Stomach (tissue), 9 donors: Measurements from ENCODE around the gene RAB4A. TPM values are rescaled to one million over a fixed set of nuclear protein-coding genes. Genes with fewer than 3 reads are reported as not detected.

Experiments used
- DNase-seq, 2 donors: peaks; one replicate each; pipeline versions ENCODE4 v3.0.0 to v3.0.0-alpha.2; 2013 to 2019
- H3K27ac ChIP-seq, 5 donors: fragments of 200-600 bp in 4 of 5; sonication (generic) in 4 of 5; one replicate each; pipeline ENCODE4 v1.5.1; 2013 to 2019; ENCODE audit warnings: mild to moderate bottlenecking in 1 of 5, moderate library complexity in 1 of 5
- H3K27me3 ChIP-seq, 3 donors: fragments of 200-600 bp; sonication (generic); one replicate each; pipeline ENCODE4 v1.5.1; 2017 to 2019; ENCODE audit warnings: mixed run types in 1 of 3
- H3K36me3 ChIP-seq, 4 donors: fragments of 200-600 bp; sonication (generic); 1 replicate in 3 of 4; 2 replicates in 1 of 4; pipeline ENCODE4 v1.5.1; 2016 to 2019
- H3K4me1 ChIP-seq, 4 donors: fragments of 200-600 bp; sonication (generic); one replicate each; pipeline ENCODE4 v1.5.1; 2016 to 2019
- H3K4me3 ChIP-seq, 4 donors: fragments of 200-600 bp; sonication (generic) in 3 of 4; one replicate each; pipeline ENCODE4 v1.5.1; 2016 to 2019; ENCODE audit warnings: mild to moderate bottlenecking in 1 of 4
- H3K9me3 ChIP-seq, 4 donors: fragments of 200-600 bp; sonication (generic); one replicate each; pipeline ENCODE4 v1.5.1; 2016 to 2019
- EP300 ChIP-seq: sonication (generic); formaldehyde crosslinking; IDR thresholded peaks from one replicate; pipeline ENCODE4 v1.6.1; 2017; ENCODE audit warnings: antibody characterized with exemption
- POLR2A ChIP-seq, 4 donors: fragments of 450-650 bp; IDR thresholded peaks; one replicate each; pipeline ENCODE4 v1.6.1; 2016; ENCODE audit warnings: antibody characterized with exemption in 4 of 4, control low read depth in 2 of 4, mild to moderate bottlenecking in 1 of 4, moderate library complexity in 1 of 4
- POLR2AphosphoS5 ChIP-seq, 3 donors: sonication (generic); formaldehyde crosslinking; IDR thresholded peaks; one replicate each; pipeline ENCODE4 v1.6.1; 2016; ENCODE audit warnings: antibody characterized with exemption in 3 of 3
- WGBS, 5 donors: extraction: QIAGEN DNeasy Blood & Tissue Kit in 3 of 5; methylation state at CpG; one replicate each; pipeline versions ENCODE4 v1.1.5 to v1.1.7; 2013 to 2018; 5-methylcytosine and 5-hydroxymethylcytosine counted together
- intact Hi-C: fragments of 100-400 bp; cut with DNase I; formaldehyde crosslinking; loops from one replicate; pipeline ENCODE4 v1.15.1; 2023; ENCODE audit warnings: low total_unique reads
- polyA plus RNA-seq, 3 donors: library from polyadenylated mRNA; stranded (reverse); fragments of 200-250 nt; gene quantifications; one replicate each; pipeline ENCODE4 v1.2.3, GENCODE V29; 2013
- total RNA-seq, 5 donors: library from RNA; depleted of rRNA; stranded (reverse); fragments of >200 nt; gene quantifications; one replicate each; pipeline versions ENCODE4 v1.1.0 to v1.2.3, GENCODE V29; 2014 to 2016
- TF ChIP-seq, protein P1 (sequence below), 7 experiments: fragments of 450-650 bp in 4 of 7; fragments of 200-600 bp in 3 of 7; sonication (generic) in 3 of 7; IDR thresholded peaks; one replicate each; pipeline ENCODE4 v1.5.1; 2016 to 2019; ENCODE audit warnings: antibody characterized with exemption in 7 of 7, control low read depth in 2 of 7, mild to moderate bottlenecking in 1 of 7
- donor health status: healthy with polysubstance abuse.
- donor health status: Bipolar disorder and iron deficiency.
- donor health status: healthy.

RAB4A gene
- total and polyA plus RNA-seq, 8 donors, result 24.1 to 277 (median 46.8) TPM

DNA sequence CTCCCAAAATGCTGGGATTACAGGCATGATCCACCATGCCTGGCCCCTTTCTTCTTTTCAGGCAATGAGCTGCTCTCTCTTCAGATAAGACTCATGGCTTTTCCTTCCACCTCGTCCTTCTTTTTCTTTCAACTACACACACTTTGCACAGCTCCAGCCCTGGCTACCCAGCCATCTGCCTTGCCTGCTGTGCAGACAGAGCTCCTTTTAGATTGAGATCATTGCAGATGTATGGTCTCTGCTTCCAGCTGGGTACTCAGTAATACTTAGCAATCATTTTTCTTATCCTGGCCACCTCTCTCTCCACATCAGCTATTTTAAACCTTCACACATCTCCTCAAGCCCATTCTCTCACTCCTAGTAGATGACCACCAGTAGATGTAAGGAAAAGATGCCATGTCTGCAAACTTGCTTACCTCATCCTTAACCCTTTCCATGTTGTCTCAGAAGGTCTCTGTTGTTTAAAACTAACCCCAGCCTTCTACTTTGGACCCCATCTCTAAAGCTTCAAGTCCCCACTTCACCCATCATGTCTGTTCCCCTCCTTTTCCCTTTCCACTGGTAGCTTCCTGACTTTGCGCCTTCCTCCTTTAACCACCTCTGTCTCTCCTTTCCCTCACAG is 7.3 kb downstream of the RAB4A start:
- Histone ChIP-seq H3K9me3 (no peaks in the 10 kb centered on the region), H3K27me3 (no peaks in the 10 kb centered on the region), H3K27ac (peak overlapping the region in 1 of 5 donors; percentile 2), H3K4me3 (no peak overlapping the region), H3K36me3 (peaks cover 0 to 13% (median 0%) of the 10 kb centered on the region in 4 donors), H3K4me1 (peaks cover 33 to 92% (median 60%) of the 10 kb centered on the region in 4 donors)
- WGBS, 5 donors, result 66 to 82% (median 69%) methylated on average over 2 of the region's 2 CpGs
- intact Hi-C loops, result loop anchor here (10.0 kb wide), 1 partner anchor 67 kb away; the partner anchor contains the start of gene CCSAP
- TF ChIP-seq POLR2AphosphoS5 (IDR thresholded peaks at IDR 0.05), result no peak
- no peak for TF ChIP-seq POLR2A (IDR thresholded peaks at IDR 0.05)
- TF ChIP-seq, protein P1, sequence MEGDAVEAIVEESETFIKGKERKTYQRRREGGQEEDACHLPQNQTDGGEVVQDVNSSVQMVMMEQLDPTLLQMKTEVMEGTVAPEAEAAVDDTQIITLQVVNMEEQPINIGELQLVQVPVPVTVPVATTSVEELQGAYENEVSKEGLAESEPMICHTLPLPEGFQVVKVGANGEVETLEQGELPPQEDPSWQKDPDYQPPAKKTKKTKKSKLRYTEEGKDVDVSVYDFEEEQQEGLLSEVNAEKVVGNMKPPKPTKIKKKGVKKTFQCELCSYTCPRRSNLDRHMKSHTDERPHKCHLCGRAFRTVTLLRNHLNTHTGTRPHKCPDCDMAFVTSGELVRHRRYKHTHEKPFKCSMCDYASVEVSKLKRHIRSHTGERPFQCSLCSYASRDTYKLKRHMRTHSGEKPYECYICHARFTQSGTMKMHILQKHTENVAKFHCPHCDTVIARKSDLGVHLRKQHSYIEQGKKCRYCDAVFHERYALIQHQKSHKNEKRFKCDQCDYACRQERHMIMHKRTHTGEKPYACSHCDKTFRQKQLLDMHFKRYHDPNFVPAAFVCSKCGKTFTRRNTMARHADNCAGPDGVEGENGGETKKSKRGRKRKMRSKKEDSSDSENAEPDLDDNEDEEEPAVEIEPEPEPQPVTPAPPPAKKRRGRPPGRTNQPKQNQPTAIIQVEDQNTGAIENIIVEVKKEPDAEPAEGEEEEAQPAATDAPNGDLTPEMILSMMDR (IDR thresholded peaks at IDR 0.05), result no peak
- TF ChIP-seq EP300, result no peak
- no peak for DNase-seq

DNA sequence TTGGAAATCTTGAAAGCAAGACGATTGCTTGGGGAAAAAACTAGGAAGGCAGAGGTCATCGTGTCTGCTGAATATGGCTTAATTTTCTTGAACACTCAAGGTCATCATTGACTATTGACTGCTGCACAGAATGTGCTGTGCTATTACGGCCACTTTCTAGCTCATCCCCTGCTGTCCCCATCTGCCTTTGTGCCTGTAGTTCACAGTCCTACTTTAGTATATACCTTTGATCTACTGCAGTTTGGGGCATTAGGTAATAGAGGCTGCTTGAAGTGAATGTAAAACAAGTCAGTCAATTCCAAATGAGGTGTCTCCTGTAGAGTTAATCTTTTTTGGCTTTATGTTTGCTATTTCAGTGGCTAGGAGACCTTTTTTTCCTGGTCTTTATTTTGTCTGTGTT is 8.3 kb downstream of the RAB4A start:
- Histone ChIP-seq H3K9me3 (no peaks in the 10 kb centered on the region), H3K27ac (no peak overlapping the region), H3K27me3 (no peaks in the 10 kb centered on the region), H3K4me3 (no peak overlapping the region), H3K36me3 (peaks cover 0 to 15% (median 0%) of the 10 kb centered on the region in 4 donors), H3K4me1 (peaks cover 22 to 86% (median 55%) of the 10 kb centered on the region in 4 donors)
- TF ChIP-seq, protein P1 (IDR thresholded peaks at IDR 0.05), result no peak
- no peak for TF ChIP-seq POLR2AphosphoS5 (IDR thresholded peaks at IDR 0.05)
- TF ChIP-seq EP300, result no peak
- no peak for TF ChIP-seq POLR2A (IDR thresholded peaks at IDR 0.05)
- WGBS, 5 donors, result 49 to 71% (median 51%) methylated on average over 3 of the region's 3 CpGs
- intact Hi-C loops, result loop anchor here (10.0 kb wide), 1 partner anchor 66 kb away; the partner anchor contains the start of gene CCSAP
- no peak for DNase-seq

DNA sequence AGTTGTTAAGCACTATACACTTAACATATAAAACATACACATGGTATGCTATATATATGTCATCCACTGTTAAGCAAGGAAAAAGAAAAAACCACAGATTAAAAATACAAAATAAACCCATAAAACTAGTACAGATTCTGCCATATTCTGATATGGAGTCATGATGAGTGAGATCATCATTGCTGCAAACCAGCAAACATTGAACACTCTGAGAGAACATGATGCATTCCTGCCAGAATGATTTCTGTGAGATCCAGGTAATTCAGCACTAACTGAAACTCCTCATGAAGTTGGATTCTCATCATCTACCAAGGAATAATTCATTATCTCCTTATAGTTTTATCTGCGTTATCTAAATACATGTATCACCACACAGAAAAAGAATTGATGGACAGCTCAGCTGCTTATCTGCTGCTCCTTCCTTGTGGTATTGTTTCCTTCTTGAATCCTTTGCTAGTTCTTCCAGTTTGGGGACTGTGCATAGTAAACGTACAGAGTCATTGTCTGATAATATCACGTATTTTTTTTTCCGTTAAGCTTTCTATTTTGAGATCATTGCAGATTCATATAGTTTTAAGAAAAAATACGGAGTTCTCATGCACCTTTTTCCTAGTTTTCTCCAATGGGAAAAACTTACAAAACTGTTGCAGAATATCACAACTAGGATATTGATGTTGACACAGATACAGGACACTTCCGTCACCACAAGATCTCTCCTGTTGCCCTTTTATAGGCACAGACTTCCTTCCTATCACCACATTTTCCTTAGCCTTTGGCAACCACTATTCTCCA is 9.3 kb downstream of the RAB4A start:
- intact Hi-C loops, result no loop called here
- Histone ChIP-seq H3K4me3 (no peak overlapping the region), H3K4me1 (peaks cover 13 to 86% (median 48%) of the 10 kb centered on the region in 4 donors), H3K9me3 (no peaks in the 10 kb centered on the region), H3K27ac (no peak overlapping the region), H3K36me3 (peaks cover 0 to 15% (median 0%) of the 10 kb centered on the region in 4 donors), H3K27me3 (no peaks in the 10 kb centered on the region)
- TF ChIP-seq POLR2AphosphoS5 (IDR thresholded peaks at IDR 0.05), result no peak
- TF ChIP-seq, protein P1 (IDR thresholded peaks at IDR 0.05), result no peak
- TF ChIP-seq POLR2A (IDR thresholded peaks at IDR 0.05), result no peak
- no peak for TF ChIP-seq EP300
- 29 to 59% (median 46%) methylated on average over 6 of the region's 6 CpGs for WGBS, 5 donors
- no peak for DNase-seq

DNA sequence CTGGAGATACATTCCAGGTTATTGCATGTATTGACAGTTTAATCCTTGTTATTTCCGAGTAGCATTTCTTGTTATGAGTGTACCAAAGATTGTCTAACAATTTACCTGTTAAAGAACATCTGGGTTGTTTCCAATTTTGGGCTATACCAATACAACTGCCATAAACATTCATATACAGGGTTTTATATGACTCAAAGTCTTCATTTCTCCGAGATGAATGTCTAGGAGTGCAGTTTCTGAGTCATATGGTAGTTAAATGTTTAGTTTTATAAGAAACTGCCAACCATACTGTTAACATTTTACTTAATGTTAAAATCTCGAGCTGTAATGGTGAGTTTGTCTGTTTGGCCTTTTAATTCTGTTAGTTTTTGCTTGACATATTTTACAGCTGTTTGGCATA is 10.0 kb downstream of the RAB4A start:
- no peak overlapping the region for H3K27ac ChIP-seq
- H3K27me3 ChIP-seq, result no peaks in the 10 kb centered on the region
- no peaks in the 10 kb centered on the region for H3K9me3 ChIP-seq
- TF ChIP-seq, protein P1 (IDR thresholded peaks at IDR 0.05), result no peak
- no peak for TF ChIP-seq EP300
- no peak for TF ChIP-seq POLR2A (IDR thresholded peaks at IDR 0.05)
- TF ChIP-seq POLR2AphosphoS5 (IDR thresholded peaks at IDR 0.05), result no peak
- WGBS, 5 donors, result 51 to 66% (median 63%) methylated on average over 3 of the region's 3 CpGs
- no peak overlapping the region for H3K4me3 ChIP-seq
- no peak for DNase-seq
- H3K36me3 ChIP-seq, result peaks cover 0 to 15% (median 0%) of the 10 kb centered on the region in 4 donors
- intact Hi-C loops, result no loop called here
- H3K4me1 ChIP-seq, result peaks cover 12 to 86% (median 48%) of the 10 kb centered on the region in 4 donors
